H1 (cell line): ENCODE data around the gene REM2. TPM values are rescaled to one million over a fixed set of nuclear protein-coding genes. Genes with fewer than 3 reads are reported as not detected.

Source experiments
- NRF1 ChIP-seq: IDR thresholded peaks from 2 replicates; pipeline ENCODE4 v1.6.1; 2011; ENCODE audit warnings: mild to moderate bottlenecking, low read depth, low read length, improper control_type of control experiment
- RAD21 ChIP-seq, 2 experiments: IDR thresholded peaks in 1 of 2; conservative IDR thresholded peaks in 1 of 2; 2 replicates each; pipeline ENCODE4 v1.6.1; 2011; ENCODE audit warnings: low read depth in 2 of 2, low read length in 2 of 2, improper control_type of control experiment in 1 of 2, inconsistent platforms in 1 of 2, mild to moderate bottlenecking in 1 of 2, moderate library complexity in 1 of 2
- RBBP5 ChIP-seq: IDR thresholded peaks from 2 replicates; pipeline ENCODE4 v1.7.1; 2012; ENCODE audit warnings: low read depth, mild to moderate bottlenecking, inconsistent platforms, low read length, moderate library complexity, borderline replicate concordance
- SUZ12 ChIP-seq: fragments of 200-600 bp; sonication (generic); IDR thresholded peaks from 2 replicates; pipeline ENCODE4 v1.6.1; 2012; ENCODE audit warnings: mild to moderate bottlenecking, inconsistent platforms, low read length, moderate library complexity, mixed read lengths
- TAF1 ChIP-seq: IDR thresholded peaks from 2 replicates; pipeline ENCODE4 v1.6.1; 2011; ENCODE audit warnings: mild to moderate bottlenecking, low read depth, low read length
- polyA plus RNA-seq, 7 experiments: library from polyadenylated mRNA; depleted of rRNA in 3 of 7; stranded (reverse) in 5 of 7; unstranded in 2 of 7; fragments of >200 nt in 5 of 7; fragments of 200-250 nt in 2 of 7; gene quantifications; 1 replicate in 5 of 7; 2 replicates in 1 of 7; 4 replicates in 1 of 7; pipeline versions ENCODE4 v1.2.1 to v1.2.3, GENCODE V29; 2011 to 2013; ENCODE audit warnings: missing spikeins in 2 of 7, mixed read lengths in 2 of 7
- total RNA-seq: library from RNA; stranded (reverse); fragmentation: NEBNext Ultra II Directional; extraction: Animal tissue kit (Norgen Biotek cat#: 25700); gene quantifications from 2 replicates; pipeline ENCODE4 v1.2.1, GENCODE V29; 2021
- TF ChIP-seq, protein P1 (sequence below): fragments of 300-600 bp; sonication (generic); IDR thresholded peaks from 2 replicates; pipeline ENCODE4 v1.7.1; 2012; ENCODE audit warnings: low read length, moderate library complexity, mild to moderate bottlenecking, inconsistent platforms; ENCODE audit not compliant: insufficient replicate concordance

Gene REM2
- total and polyA plus RNA-seq, 2 of the 8 experiments (the other 6 are each of a cell fraction or from before 2014, with no cell fraction given) = 1.00 to 1.1 TPM

DNA sequence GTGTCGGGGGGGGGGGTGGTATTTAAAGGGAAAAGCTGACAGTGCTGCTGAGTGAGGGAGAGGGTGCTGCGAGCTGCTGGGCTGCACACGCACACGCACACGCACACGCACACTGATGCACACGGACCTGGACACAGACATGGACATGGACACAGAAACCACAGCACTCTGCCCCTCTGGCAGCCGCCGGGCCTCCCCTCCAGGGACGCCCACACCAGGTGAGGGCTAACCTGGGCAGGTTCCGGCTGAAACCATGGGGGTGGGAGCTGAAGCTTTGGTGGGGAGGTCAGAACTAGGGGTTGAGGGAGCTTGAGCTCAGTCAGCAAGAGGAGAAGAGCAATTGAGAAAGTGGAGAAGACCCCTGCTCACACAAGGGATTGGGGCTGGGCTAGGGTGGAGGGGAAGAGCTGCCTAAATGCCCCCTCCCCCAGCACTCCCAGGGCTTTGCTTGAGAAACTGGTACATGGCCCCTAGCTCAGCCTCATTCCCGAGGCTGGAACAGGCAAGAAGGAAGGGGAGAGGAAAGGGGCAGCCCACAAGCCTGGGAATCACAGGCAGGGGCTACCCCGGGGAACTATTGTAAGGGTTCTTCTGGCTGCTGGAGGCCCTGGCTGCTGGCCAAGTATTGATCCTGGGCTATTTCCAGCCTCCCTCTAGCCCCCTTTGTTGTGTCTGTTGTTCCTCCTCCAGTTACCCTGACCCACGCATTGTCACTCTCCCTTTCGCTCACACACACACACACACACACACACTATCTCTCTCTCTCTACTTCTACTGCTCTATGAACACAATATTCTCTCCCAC, at the start of gene REM2 (continued):
- TF ChIP-seq RAD21 (IDR thresholded peaks at IDR 0.05 in 1 of 2, conservative IDR thresholded peaks at IDR 0.05 in 1 of 2; ENCODE audit: low read depth in 2 of 2, low read length in 2 of 2) = no peak
- peak; percentile 48; the same call in 1 of the 2 replicates for TF ChIP-seq RBBP5
- TF ChIP-seq TAF1 = 0 out of 2 replicates have a peak, but pooled peaks have one; percentile 14
- TF ChIP-seq, protein P1, sequence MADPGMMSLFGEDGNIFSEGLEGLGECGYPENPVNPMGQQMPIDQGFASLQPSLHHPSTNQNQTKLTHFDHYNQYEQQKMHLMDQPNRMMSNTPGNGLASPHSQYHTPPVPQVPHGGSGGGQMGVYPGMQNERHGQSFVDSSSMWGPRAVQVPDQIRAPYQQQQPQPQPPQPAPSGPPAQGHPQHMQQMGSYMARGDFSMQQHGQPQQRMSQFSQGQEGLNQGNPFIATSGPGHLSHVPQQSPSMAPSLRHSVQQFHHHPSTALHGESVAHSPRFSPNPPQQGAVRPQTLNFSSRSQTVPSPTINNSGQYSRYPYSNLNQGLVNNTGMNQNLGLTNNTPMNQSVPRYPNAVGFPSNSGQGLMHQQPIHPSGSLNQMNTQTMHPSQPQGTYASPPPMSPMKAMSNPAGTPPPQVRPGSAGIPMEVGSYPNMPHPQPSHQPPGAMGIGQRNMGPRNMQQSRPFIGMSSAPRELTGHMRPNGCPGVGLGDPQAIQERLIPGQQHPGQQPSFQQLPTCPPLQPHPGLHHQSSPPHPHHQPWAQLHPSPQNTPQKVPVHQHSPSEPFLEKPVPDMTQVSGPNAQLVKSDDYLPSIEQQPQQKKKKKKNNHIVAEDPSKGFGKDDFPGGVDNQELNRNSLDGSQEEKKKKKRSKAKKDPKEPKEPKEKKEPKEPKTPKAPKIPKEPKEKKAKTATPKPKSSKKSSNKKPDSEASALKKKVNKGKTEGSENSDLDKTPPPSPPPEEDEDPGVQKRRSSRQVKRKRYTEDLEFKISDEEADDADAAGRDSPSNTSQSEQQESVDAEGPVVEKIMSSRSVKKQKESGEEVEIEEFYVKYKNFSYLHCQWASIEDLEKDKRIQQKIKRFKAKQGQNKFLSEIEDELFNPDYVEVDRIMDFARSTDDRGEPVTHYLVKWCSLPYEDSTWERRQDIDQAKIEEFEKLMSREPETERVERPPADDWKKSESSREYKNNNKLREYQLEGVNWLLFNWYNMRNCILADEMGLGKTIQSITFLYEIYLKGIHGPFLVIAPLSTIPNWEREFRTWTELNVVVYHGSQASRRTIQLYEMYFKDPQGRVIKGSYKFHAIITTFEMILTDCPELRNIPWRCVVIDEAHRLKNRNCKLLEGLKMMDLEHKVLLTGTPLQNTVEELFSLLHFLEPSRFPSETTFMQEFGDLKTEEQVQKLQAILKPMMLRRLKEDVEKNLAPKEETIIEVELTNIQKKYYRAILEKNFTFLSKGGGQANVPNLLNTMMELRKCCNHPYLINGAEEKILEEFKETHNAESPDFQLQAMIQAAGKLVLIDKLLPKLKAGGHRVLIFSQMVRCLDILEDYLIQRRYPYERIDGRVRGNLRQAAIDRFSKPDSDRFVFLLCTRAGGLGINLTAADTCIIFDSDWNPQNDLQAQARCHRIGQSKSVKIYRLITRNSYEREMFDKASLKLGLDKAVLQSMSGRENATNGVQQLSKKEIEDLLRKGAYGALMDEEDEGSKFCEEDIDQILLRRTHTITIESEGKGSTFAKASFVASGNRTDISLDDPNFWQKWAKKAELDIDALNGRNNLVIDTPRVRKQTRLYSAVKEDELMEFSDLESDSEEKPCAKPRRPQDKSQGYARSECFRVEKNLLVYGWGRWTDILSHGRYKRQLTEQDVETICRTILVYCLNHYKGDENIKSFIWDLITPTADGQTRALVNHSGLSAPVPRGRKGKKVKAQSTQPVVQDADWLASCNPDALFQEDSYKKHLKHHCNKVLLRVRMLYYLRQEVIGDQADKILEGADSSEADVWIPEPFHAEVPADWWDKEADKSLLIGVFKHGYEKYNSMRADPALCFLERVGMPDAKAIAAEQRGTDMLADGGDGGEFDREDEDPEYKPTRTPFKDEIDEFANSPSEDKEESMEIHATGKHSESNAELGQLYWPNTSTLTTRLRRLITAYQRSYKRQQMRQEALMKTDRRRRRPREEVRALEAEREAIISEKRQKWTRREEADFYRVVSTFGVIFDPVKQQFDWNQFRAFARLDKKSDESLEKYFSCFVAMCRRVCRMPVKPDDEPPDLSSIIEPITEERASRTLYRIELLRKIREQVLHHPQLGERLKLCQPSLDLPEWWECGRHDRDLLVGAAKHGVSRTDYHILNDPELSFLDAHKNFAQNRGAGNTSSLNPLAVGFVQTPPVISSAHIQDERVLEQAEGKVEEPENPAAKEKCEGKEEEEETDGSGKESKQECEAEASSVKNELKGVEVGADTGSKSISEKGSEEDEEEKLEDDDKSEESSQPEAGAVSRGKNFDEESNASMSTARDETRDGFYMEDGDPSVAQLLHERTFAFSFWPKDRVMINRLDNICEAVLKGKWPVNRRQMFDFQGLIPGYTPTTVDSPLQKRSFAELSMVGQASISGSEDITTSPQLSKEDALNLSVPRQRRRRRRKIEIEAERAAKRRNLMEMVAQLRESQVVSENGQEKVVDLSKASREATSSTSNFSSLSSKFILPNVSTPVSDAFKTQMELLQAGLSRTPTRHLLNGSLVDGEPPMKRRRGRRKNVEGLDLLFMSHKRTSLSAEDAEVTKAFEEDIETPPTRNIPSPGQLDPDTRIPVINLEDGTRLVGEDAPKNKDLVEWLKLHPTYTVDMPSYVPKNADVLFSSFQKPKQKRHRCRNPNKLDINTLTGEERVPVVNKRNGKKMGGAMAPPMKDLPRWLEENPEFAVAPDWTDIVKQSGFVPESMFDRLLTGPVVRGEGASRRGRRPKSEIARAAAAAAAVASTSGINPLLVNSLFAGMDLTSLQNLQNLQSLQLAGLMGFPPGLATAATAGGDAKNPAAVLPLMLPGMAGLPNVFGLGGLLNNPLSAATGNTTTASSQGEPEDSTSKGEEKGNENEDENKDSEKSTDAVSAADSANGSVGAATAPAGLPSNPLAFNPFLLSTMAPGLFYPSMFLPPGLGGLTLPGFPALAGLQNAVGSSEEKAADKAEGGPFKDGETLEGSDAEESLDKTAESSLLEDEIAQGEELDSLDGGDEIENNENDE = no peak
- TF ChIP-seq SUZ12 = no peak
- TF ChIP-seq NRF1 = no peak
